Measurements from ENCODE around the gene VAMP5. TPM values are rescaled to one million over a fixed set of nuclear protein-coding genes. Genes with fewer than 3 reads are reported as not detected.
A peak's percentile ranks its signal among the peaks of the same experiment; 100 is the strongest.

VAMP5 gene
- total and polyA plus RNA-seq, 9 of the 15 experiments (the other 6 are each of a cell fraction or from before 2014, with no cell fraction given) = 0.54 to 1.9 (median 1.5) TPM; not detected in 2

DNA sequence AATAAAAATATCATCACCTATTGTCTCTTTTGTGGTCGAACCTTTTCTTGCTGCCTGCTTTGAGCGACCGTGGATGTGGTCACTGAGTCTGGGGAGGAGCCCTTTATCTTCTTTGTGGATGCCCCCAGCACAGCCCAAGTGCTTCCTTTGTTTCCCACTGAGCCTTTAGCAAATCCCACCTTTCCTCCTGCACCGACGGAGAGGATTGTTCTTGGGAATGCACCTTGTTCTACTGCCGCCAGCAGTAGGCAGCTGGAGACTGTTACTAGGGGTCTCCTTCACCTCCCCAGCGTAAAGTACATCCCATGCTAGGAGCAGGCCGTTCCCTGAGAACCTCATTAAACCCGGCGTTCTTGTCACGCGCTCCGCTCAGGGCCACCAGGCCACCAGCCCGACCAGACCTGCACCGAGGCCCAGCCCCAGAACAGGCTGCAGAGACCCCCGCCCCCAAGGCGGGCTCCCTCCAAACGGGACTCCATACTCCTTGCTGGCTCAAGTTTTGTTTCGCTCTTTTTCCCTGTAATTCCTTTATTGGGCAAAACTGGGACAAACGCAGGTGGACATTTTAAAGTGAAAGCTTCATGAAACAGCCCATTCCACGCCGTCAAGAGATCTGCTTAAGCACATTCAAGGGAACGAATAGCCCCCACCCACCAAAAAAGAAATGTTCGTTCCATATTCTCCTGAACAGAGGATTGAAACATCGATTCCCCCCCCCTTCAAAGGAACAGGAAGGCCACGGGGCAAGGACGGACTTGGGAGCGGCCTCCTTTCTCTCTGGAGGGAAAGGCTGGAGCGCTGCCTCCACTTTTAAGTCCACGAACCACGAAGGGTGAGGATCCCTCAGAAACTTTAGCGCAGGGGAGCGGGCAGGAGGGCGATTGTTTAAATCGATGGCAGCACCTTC is 46.4 kb upstream of the VAMP5 start (continued):
- TF ChIP-seq, protein P1, sequence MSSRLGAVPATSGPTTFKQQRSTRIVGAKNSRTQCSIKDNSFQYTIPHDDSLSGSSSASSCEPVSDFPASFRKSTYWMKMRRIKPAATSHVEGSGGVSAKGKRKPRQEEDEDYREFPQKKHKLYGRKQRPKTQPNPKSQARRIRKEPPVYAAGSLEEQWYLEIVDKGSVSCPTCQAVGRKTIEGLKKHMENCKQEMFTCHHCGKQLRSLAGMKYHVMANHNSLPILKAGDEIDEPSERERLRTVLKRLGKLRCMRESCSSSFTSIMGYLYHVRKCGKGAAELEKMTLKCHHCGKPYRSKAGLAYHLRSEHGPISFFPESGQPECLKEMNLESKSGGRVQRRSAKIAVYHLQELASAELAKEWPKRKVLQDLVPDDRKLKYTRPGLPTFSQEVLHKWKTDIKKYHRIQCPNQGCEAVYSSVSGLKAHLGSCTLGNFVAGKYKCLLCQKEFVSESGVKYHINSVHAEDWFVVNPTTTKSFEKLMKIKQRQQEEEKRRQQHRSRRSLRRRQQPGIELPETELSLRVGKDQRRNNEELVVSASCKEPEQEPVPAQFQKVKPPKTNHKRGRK (tag; IDR thresholded peaks at IDR 0.05) = no peak
- TF ChIP-seq CHD1 (IDR thresholded peaks at IDR 0.05; ENCODE audit: low read length) (no peak), CREM (IDR thresholded peaks at IDR 0.05; ENCODE audit: low read depth) (peak; percentile 14; the same call in 1 of the 2 replicates), ZNF41 (CRISPR knock-in tag; conservative IDR thresholded peaks at IDR 0.05) (no peak), EGR1 (conservative IDR thresholded peaks at IDR 0.05) (no peak), ARNT (IDR thresholded peaks at IDR 0.05) (no peak), MYNN (IDR thresholded peaks at IDR 0.05) (no peak), MYNN (CRISPR knock-in tag; IDR thresholded peaks at IDR 0.05) (no peak), SMARCE1 (IDR thresholded peaks at IDR 0.05) (0 out of 2 replicates have a peak, but pooled peaks have one; percentile 10), LEF1 (IDR thresholded peaks at IDR 0.05) (no peak), CC2D1A (IDR thresholded peaks at IDR 0.05) (no peak), TOE1 (IDR thresholded peaks at IDR 0.05; ENCODE audit: borderline replicate concordance) (peak; percentile 50; the same call in 1 of the 2 replicates), TOE1 (CRISPR knock-in tag; IDR thresholded peaks at IDR 0.05; ENCODE audit: borderline replicate concordance, low read depth) (no peak), RBFOX2 (IDR thresholded peaks at IDR 0.05; ENCODE audit: low read depth, low read length) (no peak), ARID2 (IDR thresholded peaks at IDR 0.05) (no peak), PHF21A (IDR thresholded peaks at IDR 0.05; ENCODE audit: borderline replicate concordance, low read depth) (no peak), ZNF561 (CRISPR knock-in tag; conservative IDR thresholded peaks at IDR 0.05) (no peak), SIRT6 (IDR thresholded peaks at IDR 0.05; ENCODE audit: low read depth, low read length) (no peak), ETV5 (CRISPR knock-in tag; IDR thresholded peaks at IDR 0.05; ENCODE audit: low read depth) (no peak), ZNF134 (CRISPR knock-in tag; conservative IDR thresholded peaks at IDR 0.05) (0 out of 2 replicates have a peak, but pooled peaks have one; percentile 19), ZNF778 (CRISPR knock-in tag; IDR thresholded peaks at IDR 0.05) (no peak), ZNF584 (CRISPR knock-in tag; IDR thresholded peaks at IDR 0.05; ENCODE audit: low read depth) (no peak), NFE2L1 (tag; IDR thresholded peaks at IDR 0.05; ENCODE audit: borderline replicate concordance, low read depth) (no peak), ZBED1 (IDR thresholded peaks at IDR 0.05) (0 out of 2 replicates have a peak, but pooled peaks have one; percentile 13)
- TF ChIP-seq, protein P2, sequence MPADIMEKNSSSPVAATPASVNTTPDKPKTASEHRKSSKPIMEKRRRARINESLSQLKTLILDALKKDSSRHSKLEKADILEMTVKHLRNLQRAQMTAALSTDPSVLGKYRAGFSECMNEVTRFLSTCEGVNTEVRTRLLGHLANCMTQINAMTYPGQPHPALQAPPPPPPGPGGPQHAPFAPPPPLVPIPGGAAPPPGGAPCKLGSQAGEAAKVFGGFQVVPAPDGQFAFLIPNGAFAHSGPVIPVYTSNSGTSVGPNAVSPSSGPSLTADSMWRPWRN (IDR thresholded peaks at IDR 0.05; ENCODE audit: low read depth) = no peak
- TF ChIP-seq, protein P3, sequence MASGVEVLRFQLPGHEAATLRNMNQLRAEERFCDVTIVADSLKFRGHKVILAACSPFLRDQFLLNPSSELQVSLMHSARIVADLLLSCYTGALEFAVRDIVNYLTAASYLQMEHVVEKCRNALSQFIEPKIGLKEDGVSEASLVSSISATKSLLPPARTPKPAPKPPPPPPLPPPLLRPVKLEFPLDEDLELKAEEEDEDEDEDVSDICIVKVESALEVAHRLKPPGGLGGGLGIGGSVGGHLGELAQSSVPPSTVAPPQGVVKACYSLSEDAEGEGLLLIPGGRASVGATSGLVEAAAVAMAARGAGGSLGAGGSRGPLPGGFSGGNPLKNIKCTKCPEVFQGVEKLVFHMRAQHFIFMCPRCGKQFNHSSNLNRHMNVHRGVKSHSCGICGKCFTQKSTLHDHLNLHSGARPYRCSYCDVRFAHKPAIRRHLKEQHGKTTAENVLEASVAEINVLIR (CRISPR knock-in tag; IDR thresholded peaks at IDR 0.05) = no peak
- TF ChIP-seq, protein P4, sequence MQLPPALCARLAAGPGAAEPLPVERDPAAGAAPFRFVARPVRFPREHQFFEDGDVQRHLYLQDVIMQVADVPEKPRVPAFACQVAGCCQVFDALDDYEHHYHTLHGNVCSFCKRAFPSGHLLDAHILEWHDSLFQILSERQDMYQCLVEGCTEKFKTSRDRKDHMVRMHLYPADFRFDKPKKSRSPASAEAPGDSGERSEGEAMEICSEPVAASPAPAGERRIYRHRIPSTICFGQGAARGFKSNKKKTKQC (CRISPR knock-in tag; IDR thresholded peaks at IDR 0.05) = no peak

Measured in K562 (cell line).